ENCODE data around the gene MOSPD3.

The MOSPD3 gene

DNA sequence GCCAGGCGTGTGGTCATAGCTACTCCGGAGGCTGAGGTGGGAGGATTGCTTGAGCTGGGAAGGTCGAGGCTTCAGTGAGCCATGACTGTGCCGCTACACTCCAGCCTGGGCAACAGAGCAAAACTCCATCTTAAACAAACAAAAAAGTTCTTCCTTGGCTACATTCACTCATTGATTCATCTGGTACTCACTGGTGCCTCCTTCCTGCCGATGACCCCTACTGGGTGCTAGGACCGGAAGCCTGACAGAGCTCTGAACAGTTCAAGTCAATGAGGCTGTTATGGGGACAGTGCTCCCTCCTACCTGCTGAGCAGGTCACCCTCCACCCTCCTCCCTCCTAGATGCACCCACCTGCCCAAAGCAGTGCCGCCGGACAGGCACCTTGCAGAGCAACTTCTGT, 5.2 kb upstream of the MOSPD3 start:
- H3K4me3 ChIP-seq (ENCODE audit: insufficient read length, low read depth): no peak overlapping the region
- peaks cover 2% of the 10 kb centered on the region for H3K4me1 ChIP-seq (ENCODE audit: insufficient read depth, insufficient read length)
- H3K9ac ChIP-seq (ENCODE audit: insufficient read length, low read depth): no peak overlapping the region
- no peaks in the 10 kb centered on the region for H3K9me3 ChIP-seq (ENCODE audit: insufficient read depth, low read length)
- peaks cover 6% of the 10 kb centered on the region for H3K27me3 ChIP-seq (ENCODE audit: insufficient read depth, insufficient read length)
- H3K36me3 ChIP-seq (ENCODE audit: insufficient read depth, insufficient read length, low read length): peaks cover 17% of the 10 kb centered on the region
- no peak for DNase-seq (ENCODE audit: low read depth, low spot score)
- no peak for TF ChIP-seq YY1 (IDR thresholded peaks at IDR 0.05; ENCODE audit: insufficient read depth, insufficient read length)
- no peak for TF ChIP-seq SUZ12 (IDR thresholded peaks at IDR 0.05; ENCODE audit: extremely low read depth, insufficient read depth, insufficient read length)
- TF ChIP-seq ZNF274 (IDR thresholded peaks at IDR 0.05; ENCODE audit: low read depth, low read length): no peak

GRCh38 chr7:100609958-100610357, 2.4 kb upstream of the MOSPD3 start:
- TF ChIP-seq ZNF274 (IDR thresholded peaks at IDR 0.05; ENCODE audit: low read depth, low read length): no peak
- TF ChIP-seq YY1 (IDR thresholded peaks at IDR 0.05; ENCODE audit: insufficient read depth, insufficient read length): no peak
- TF ChIP-seq SUZ12 (IDR thresholded peaks at IDR 0.05; ENCODE audit: extremely low read depth, insufficient read depth, insufficient read length): no peak
- H3K36me3 ChIP-seq (ENCODE audit: insufficient read depth, insufficient read length, low read length): peaks cover 17% of the 10 kb centered on the region
- no peaks in the 10 kb centered on the region for H3K9me3 ChIP-seq (ENCODE audit: insufficient read depth, low read length)
- H3K9ac ChIP-seq (ENCODE audit: insufficient read length, low read depth): no peak overlapping the region
- DNase-seq (ENCODE audit: low read depth, low spot score): no peak
- H3K27me3 ChIP-seq (ENCODE audit: insufficient read depth, insufficient read length): peaks cover 6% of the 10 kb centered on the region
- H3K4me1 ChIP-seq (ENCODE audit: insufficient read depth, insufficient read length): peaks cover 2% of the 10 kb centered on the region
- H3K4me3 ChIP-seq (ENCODE audit: insufficient read length, low read depth): no peak overlapping the region

DNA sequence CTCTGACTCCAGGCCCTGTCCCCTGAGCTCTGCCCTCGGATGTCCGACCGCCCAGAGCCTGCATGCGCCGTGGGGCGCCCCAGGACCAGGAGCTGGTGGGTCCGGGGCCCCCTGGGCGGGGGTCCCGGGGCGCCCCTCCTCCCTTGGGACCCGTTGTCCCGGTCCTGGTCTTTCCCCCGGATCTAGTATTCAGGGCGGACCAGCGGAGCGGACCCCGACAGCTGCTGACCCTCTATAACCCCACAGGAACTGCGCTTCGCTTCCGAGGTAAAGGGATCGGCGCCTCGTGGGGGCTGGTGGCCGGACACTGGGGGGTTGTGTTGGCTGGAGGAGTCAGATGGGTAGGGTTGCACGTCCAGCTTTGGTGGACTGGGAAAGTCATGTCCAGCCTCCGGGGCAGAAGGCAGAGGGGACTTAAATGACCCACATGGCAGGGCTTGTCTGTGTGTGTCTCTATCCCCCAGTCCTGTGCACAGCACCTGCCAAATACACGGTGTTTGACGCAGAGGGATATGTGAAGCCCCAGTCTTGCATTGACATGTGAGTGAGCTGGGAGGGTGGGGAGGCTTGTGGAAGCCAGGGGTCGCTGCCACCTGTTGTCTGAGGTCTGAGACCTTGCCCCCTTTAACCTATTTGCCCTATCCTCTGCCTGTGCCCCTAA, 520 bp downstream of the MOSPD3 start:
- no peaks in the 10 kb centered on the region for H3K4me1 ChIP-seq (ENCODE audit: insufficient read depth, insufficient read length)
- H3K9me3 ChIP-seq (ENCODE audit: insufficient read depth, low read length): no peaks in the 10 kb centered on the region
- H3K27me3 ChIP-seq (ENCODE audit: insufficient read depth, insufficient read length): no peaks in the 10 kb centered on the region
- TF ChIP-seq SUZ12 (IDR thresholded peaks at IDR 0.05; ENCODE audit: extremely low read depth, insufficient read depth, insufficient read length) (no peak), ZNF274 (IDR thresholded peaks at IDR 0.05; ENCODE audit: low read depth, low read length) (no peak), YY1 (IDR thresholded peaks at IDR 0.05; ENCODE audit: insufficient read depth, insufficient read length) (no peak)
- peak overlapping the region; percentile 71 for H3K4me3 ChIP-seq (ENCODE audit: insufficient read length, low read depth)
- H3K36me3 ChIP-seq (ENCODE audit: insufficient read depth, insufficient read length, low read length): peaks cover 2% of the 10 kb centered on the region
- no peak for DNase-seq (ENCODE audit: low read depth, low spot score)
- peak overlapping the region; percentile 71 for H3K9ac ChIP-seq (ENCODE audit: insufficient read length, low read depth)

DNA sequence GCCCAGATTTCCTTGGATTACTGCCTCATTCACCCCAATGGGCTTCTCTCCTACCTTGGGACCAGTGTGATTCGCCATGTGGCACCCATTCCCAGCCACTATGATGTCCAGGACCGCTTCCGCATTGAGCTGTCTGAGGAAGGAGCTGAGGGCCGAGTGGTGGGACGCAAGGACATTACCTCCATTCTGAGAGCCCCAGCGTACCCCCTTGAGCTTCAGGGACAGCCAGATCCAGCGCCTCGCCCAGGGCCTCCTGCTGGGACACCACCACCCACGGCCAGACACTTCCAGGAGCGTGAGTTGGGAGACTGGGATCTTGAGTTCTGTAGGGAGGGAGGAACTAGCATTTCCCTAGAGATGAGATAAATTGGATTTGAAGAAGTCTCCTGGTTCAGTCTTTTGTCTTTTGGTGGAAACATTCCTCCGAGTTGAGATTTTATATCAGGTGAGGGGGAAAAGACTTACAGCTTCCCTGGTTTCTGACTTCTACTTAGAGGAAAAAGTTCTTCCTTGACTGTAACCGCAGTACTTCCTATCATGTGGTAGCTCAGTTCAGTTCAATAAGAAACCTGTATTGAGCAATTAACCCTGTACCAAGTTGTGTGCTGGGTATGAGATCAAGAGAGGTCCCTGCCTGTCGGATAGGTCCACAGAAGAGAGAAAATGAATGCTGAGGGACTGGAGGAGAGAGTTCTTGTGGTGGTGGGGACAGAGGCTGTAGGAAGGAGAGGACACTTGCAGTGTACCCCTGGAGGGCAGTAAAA, 1.3 kb downstream of the MOSPD3 start:
- no peaks in the 10 kb centered on the region for H3K9me3 ChIP-seq (ENCODE audit: insufficient read depth, low read length)
- no peak overlapping the region for H3K9ac ChIP-seq (ENCODE audit: insufficient read length, low read depth)
- H3K4me1 ChIP-seq (ENCODE audit: insufficient read depth, insufficient read length): no peaks in the 10 kb centered on the region
- H3K4me3 ChIP-seq (ENCODE audit: insufficient read length, low read depth): no peak overlapping the region
- no peak for TF ChIP-seq YY1 (IDR thresholded peaks at IDR 0.05; ENCODE audit: insufficient read depth, insufficient read length)
- no peaks in the 10 kb centered on the region for H3K27me3 ChIP-seq (ENCODE audit: insufficient read depth, insufficient read length)
- H3K36me3 ChIP-seq (ENCODE audit: insufficient read depth, insufficient read length, low read length): no peaks in the 10 kb centered on the region
- DNase-seq (ENCODE audit: low read depth, low spot score): no peak

GRCh38 chr7:100614308-100614861, 2.0 kb downstream of the MOSPD3 start:
- TF ChIP-seq YY1 (IDR thresholded peaks at IDR 0.05; ENCODE audit: insufficient read depth, insufficient read length) (no peak), ZNF274 (IDR thresholded peaks at IDR 0.05; ENCODE audit: low read depth, low read length) (no peak), SUZ12 (IDR thresholded peaks at IDR 0.05; ENCODE audit: extremely low read depth, insufficient read depth, insufficient read length) (no peak)
- no peak overlapping the region for H3K9ac ChIP-seq (ENCODE audit: insufficient read length, low read depth)

DNA sequence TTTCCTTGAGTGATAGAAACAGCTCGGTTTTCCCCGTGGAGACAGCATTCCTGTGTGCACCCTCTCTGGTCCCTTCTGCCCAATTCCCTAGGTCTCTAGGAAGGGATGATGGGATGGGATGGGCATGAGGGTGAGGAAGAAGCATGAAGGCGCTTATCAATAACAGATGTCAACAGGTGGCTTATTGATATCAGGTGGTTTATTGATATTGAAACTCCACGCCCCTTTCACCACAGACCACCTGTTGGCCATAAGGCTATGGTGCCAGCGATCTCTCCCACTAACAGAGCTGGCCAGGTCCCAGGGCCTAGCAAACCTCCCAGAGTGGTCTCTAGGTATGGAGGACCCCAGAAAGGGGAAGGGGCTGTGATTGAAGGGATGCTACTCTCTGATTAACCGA, 7.9 kb downstream of the MOSPD3 start:
- Histone ChIP-seq H3K4me3 (ENCODE audit: insufficient read length, low read depth) (no peak overlapping the region), H3K9ac (ENCODE audit: insufficient read length, low read depth) (no peak overlapping the region), H3K4me1 (ENCODE audit: insufficient read depth, insufficient read length) (no peaks in the 10 kb centered on the region), H3K9me3 (ENCODE audit: insufficient read depth, low read length) (no peaks in the 10 kb centered on the region), H3K36me3 (ENCODE audit: insufficient read depth, insufficient read length, low read length) (no peaks in the 10 kb centered on the region), H3K27me3 (ENCODE audit: insufficient read depth, insufficient read length) (no peaks in the 10 kb centered on the region)
- TF ChIP-seq YY1 (IDR thresholded peaks at IDR 0.05; ENCODE audit: insufficient read depth, insufficient read length) (no peak), ZNF274 (IDR thresholded peaks at IDR 0.05; ENCODE audit: low read depth, low read length) (no peak), SUZ12 (IDR thresholded peaks at IDR 0.05; ENCODE audit: extremely low read depth, insufficient read depth, insufficient read length) (no peak)
- DNase-seq (ENCODE audit: low read depth, low spot score): no peak

More at GRCh38 chr7:100614308-100614861, 2.0 kb downstream of the MOSPD3 start:
- Histone ChIP-seq H3K4me3 (ENCODE audit: insufficient read length, low read depth) (no peak overlapping the region), H3K27me3 (ENCODE audit: insufficient read depth, insufficient read length) (no peaks in the 10 kb centered on the region), H3K36me3 (ENCODE audit: insufficient read depth, insufficient read length, low read length) (no peaks in the 10 kb centered on the region), H3K9me3 (ENCODE audit: insufficient read depth, low read length) (no peaks in the 10 kb centered on the region), H3K4me1 (ENCODE audit: insufficient read depth, insufficient read length) (no peaks in the 10 kb centered on the region)
- no peak for DNase-seq (ENCODE audit: low read depth, low spot score)

DNA sequence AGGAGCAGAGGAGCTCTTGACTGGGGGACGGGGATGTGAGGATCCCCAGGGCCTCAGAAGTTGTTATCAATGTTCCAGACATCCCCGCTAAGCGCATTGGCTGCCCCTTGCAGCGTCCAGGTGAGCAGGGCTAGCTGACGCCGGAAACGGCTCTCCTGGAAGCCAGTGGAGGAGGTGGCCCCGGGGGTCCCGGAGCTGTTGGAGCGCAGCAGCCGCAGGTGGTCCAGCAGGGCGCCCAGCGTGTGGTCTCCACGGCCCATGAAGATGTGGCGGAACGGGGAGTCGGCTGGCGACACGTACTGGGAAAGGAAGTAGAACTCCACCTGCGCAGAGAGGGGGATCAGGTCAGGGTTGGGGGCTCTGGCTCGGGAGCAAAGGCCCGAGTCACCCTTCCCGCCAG, 8.5 kb downstream of the MOSPD3 start:
- Histone ChIP-seq H3K4me1 (ENCODE audit: insufficient read depth, insufficient read length) (no peaks in the 10 kb centered on the region), H3K4me3 (ENCODE audit: insufficient read length, low read depth) (no peak overlapping the region), H3K9ac (ENCODE audit: insufficient read length, low read depth) (no peak overlapping the region), H3K9me3 (ENCODE audit: insufficient read depth, low read length) (no peaks in the 10 kb centered on the region), H3K27me3 (ENCODE audit: insufficient read depth, insufficient read length) (peaks cover 2% of the 10 kb centered on the region), H3K36me3 (ENCODE audit: insufficient read depth, insufficient read length, low read length) (no peaks in the 10 kb centered on the region)
- no peak for DNase-seq (ENCODE audit: low read depth, low spot score)
- TF ChIP-seq YY1 (IDR thresholded peaks at IDR 0.05; ENCODE audit: insufficient read depth, insufficient read length) (no peak), ZNF274 (IDR thresholded peaks at IDR 0.05; ENCODE audit: low read depth, low read length) (no peak), SUZ12 (IDR thresholded peaks at IDR 0.05; ENCODE audit: extremely low read depth, insufficient read depth, insufficient read length) (no peak)
